HCEC 1CT (cell line): ENCODE results near the gene IFT122.
"Not testable (repeated sequence)": the region's sequence is repeated elsewhere in the genome, so short reads cannot be mapped to it uniquely, and the experiment has no call there.

ENCODE experiments used
- DNase-seq: peaks from one replicate; pipeline ENCODE4 v3.0.0-alpha.2; 2017

The IFT122 gene

GRCh38 chr3:129542747-129543146 is 102.7 kb downstream of the IFT122 start:
- DNase-seq = no peak

GRCh38 chr3:129543156-129543790 is 103.2 kb downstream of the IFT122 start, which contains the start of gene H1-8:
H1-8 (plus strand) TSS chr3:129543175; CDS start chr3:129543219, 44 bp downstream.
- DNase-seq = no peak

- DNase-seq = no peak
Measured at GRCh38 chr3:129543999-129544398, 104.0 kb downstream of the IFT122 start.

GRCh38 chr3:129545951-129546350 is 105.9 kb downstream of the IFT122 start:
- not testable (repeated sequence) for DNase-seq

- no peak for DNase-seq
Measured at GRCh38 chr3:129547241-129547640, 107.2 kb downstream of the IFT122 start.

GRCh38 chr3:129548104-129548965 is 108.3 kb downstream of the IFT122 start:
- DNase-seq = no peak

- peak; percentile 23 for DNase-seq
Measured at GRCh38 chr3:129549006-129549800, 109.2 kb downstream of the IFT122 start.

GRCh38 chr3:129549805-129550204 is 109.8 kb downstream of the IFT122 start:
- DNase-seq = no peak

GRCh38 chr3:129552287-129553050 is 112.4 kb downstream of the IFT122 start:
- DNase-seq = no peak

- no peak for DNase-seq
Measured at GRCh38 chr3:129553171-129553570, 113.1 kb downstream of the IFT122 start.

- no peak for DNase-seq
Measured at GRCh38 chr3:129553719-129554118, 113.7 kb downstream of the IFT122 start.

- no peak for DNase-seq
Measured at GRCh38 chr3:129554356-129555152, 114.5 kb downstream of the IFT122 start.

GRCh38 chr3:129555153-129555550 is 115.1 kb downstream of the IFT122 start:
- DNase-seq = no peak

- DNase-seq = no peak
Measured at GRCh38 chr3:129555616-129556357, 115.8 kb downstream of the IFT122 start.

- DNase-seq = no peak
Measured at GRCh38 chr3:129556358-129556695, 116.3 kb downstream of the IFT122 start.

GRCh38 chr3:129556890-129557547 is 117.0 kb downstream of the IFT122 start:
- no peak for DNase-seq

GRCh38 chr3:129557548-129557894 is 117.5 kb downstream of the IFT122 start:
- DNase-seq = no peak

- no peak for DNase-seq
Measured at GRCh38 chr3:129558081-129558771, 118.2 kb downstream of the IFT122 start.

GRCh38 chr3:129558772-129559564 is 118.9 kb downstream of the IFT122 start:
- DNase-seq = peak; percentile 87
